Measurements from ENCODE around the gene PXT1. TPM values are rescaled to one million over a fixed set of nuclear protein-coding genes. Genes with fewer than 3 reads are reported as not detected.

The PXT1 gene
- total and polyA plus RNA-seq, 9 of the 15 experiments (the other 6 are each of a cell fraction or from before 2014, with no cell fraction given) = 0.09 to 0.11 (median 0.10) TPM; not detected in 5

- TF ChIP-seq ZNF277 (CRISPR knock-in tag; IDR thresholded peaks at IDR 0.05; ENCODE audit: borderline replicate concordance) = no peak
- TF ChIP-seq NR2F6 (CRISPR knock-in tag; IDR thresholded peaks at IDR 0.05) = no peak
- TF ChIP-seq DMBX1 (CRISPR knock-in tag; IDR thresholded peaks at IDR 0.05; ENCODE audit: borderline replicate concordance) = no peak
- TF ChIP-seq RBM39 (optimal IDR thresholded peaks at IDR 0.05; ENCODE audit: low read depth, low read length) = no peak
- no peak for TF ChIP-seq THAP7 (CRISPR knock-in tag; IDR thresholded peaks at IDR 0.05)
- no peak for TF ChIP-seq KAT8 (IDR thresholded peaks at IDR 0.05; ENCODE audit: low read depth)
- TF ChIP-seq TAF9B (IDR thresholded peaks at IDR 0.05; ENCODE audit: partially characterized antibody) = no peak
- no peak for TF ChIP-seq SUPT5H (IDR thresholded peaks at IDR 0.05)
- TF ChIP-seq SREBF1 (IDR thresholded peaks at IDR 0.05; ENCODE audit: borderline replicate concordance, low read depth, low read length) = no peak
- TF ChIP-seq ZNF511 (CRISPR knock-in tag; IDR thresholded peaks at IDR 0.05) = no peak
- peak in 1 of 2 experiments; percentile 23; a peak in 1 of 4 replicates for TF ChIP-seq ARNT (IDR thresholded peaks at IDR 0.05)
- no peak for TF ChIP-seq ZNF740 (CRISPR knock-in tag; IDR thresholded peaks at IDR 0.05)
- TF ChIP-seq ZNF740 (tag; IDR thresholded peaks at IDR 0.05) = no peak
- TF ChIP-seq TCFL5 (CRISPR knock-in tag; conservative IDR thresholded peaks at IDR 0.05) = no peak
- TF ChIP-seq MBD1 (CRISPR knock-in tag; IDR thresholded peaks at IDR 0.05) = no peak
- peak; percentile 72 for TF ChIP-seq CTCFL (IDR thresholded peaks at IDR 0.05; ENCODE audit: borderline replicate concordance, insufficient read depth, low read depth, low read length, poor library complexity, severe bottlenecking)
- TF ChIP-seq TFE3 (CRISPR knock-in tag; IDR thresholded peaks at IDR 0.05) = no peak
Observed at GRCh38 chr6:36443471-36444428, 1.1 kb upstream of the PXT1 start (continued).
